HG03103 (cell line): ENCODE results near the gene TMEM190.

Experiments used
- ATAC-seq: cut with Tn5 transposase; IDR thresholded peaks from one replicate; pipeline ENCODE4 v1.9.1; 2021; ENCODE audit warnings: low read depth; ENCODE audit not compliant: unreplicated experiment

Gene TMEM190

DNA sequence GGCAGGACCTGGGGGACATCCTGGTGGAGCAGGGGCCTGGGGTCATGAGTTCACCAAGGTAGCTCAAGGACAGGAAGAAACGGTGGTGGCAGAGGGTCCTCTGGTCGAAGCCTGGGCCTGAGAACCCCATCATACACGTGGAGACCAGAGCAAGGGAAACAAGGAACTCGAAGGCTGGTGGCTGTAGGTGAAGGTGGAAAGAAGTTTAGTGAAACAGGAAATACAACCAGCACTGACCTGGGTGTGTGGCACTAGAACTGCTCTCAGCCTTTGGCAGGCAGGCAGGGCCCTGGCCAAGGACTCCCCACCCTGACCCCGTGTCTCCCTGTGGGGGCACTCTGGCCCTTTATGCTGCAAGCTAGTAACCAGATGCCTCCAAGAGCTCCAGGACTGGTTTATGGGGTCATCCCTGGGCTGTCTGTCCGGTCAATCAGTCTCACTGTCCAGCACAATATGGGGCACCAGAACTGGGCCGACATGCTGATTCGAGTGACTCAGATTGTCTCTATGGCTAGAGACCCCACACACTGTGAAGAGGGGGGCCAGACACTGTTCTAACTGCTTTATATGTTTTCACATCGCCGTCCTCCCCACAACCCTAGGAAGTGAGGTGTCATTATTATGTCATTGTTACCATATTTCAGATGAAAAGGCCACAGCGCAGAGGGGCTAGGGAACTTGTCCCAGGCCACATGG lies 25.9 kb upstream of the TMEM190 start:
- no peak for ATAC-seq

DNA sequence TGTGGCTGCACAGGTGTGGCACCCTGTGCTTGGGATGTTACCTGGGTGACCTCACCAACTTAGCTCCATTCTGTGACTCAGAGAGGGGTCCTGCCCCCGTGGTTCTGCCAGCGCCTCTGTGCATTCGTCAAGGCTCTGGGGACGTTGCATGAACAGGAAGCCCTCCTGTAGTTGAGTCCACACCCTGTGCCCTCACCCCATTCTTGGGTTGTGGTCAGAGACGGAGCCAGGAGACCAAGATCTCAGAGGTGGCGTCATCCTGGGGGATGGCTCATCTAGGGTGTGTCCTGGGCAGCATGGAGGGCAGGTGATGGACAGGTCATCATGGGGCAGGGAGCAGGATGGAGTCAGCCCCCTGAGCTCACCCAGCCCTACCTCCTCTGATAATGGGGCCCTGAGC lies 24.6 kb upstream of the TMEM190 start:
- ATAC-seq: no peak

DNA sequence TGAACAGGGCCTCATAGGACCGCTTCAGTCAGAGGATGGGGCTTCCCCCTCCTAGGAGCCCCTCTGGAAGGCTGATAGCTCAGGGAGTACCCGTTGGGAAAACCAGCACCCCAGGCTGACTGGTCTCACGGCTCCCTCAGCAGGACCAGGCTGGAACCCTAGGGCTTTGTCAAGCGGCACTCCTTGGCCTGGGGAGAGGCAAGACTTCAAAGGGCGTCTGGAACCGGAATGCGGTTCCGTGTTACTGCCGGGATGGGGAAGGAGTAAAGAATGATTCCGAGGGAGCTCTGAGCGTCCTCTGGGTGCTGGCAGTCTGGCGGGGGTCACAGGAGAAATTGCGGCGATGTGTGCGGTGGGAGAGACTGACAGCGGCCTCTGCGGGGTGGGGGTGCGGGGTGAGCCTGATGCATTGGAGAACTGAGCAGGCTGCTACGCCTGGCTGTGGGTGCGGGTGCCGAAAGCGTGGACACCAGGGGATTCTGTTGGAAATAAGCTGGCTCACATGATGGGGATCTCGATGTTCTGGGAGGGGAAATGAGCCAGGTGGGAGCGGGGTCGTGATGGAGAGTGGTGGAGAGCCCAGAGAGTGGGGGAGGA lies 24.0 kb upstream of the TMEM190 start:
- ATAC-seq: no peak

DNA sequence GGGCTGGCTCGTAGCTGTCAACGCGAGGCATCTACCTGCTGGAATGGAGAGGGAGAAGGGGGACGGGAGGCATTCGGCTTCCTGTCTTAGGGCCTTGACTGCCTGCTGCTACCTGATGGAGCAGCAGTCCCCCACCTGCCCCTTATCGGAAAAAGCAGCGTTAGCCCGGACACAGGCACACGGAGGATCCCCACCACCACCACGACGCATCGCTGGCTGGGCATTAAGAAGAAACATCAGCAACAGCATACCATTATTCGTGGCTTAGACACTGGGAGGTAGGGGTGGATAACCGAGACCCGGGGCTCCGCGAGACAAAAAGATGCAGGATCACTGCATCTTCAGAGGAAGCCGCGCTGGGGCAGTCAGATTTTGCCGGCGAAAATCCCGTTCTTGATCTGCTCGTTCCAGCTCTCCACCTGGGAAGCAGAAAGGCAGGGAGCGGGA lies 23.2 kb upstream of the TMEM190 start:
- ATAC-seq: no peak

DNA sequence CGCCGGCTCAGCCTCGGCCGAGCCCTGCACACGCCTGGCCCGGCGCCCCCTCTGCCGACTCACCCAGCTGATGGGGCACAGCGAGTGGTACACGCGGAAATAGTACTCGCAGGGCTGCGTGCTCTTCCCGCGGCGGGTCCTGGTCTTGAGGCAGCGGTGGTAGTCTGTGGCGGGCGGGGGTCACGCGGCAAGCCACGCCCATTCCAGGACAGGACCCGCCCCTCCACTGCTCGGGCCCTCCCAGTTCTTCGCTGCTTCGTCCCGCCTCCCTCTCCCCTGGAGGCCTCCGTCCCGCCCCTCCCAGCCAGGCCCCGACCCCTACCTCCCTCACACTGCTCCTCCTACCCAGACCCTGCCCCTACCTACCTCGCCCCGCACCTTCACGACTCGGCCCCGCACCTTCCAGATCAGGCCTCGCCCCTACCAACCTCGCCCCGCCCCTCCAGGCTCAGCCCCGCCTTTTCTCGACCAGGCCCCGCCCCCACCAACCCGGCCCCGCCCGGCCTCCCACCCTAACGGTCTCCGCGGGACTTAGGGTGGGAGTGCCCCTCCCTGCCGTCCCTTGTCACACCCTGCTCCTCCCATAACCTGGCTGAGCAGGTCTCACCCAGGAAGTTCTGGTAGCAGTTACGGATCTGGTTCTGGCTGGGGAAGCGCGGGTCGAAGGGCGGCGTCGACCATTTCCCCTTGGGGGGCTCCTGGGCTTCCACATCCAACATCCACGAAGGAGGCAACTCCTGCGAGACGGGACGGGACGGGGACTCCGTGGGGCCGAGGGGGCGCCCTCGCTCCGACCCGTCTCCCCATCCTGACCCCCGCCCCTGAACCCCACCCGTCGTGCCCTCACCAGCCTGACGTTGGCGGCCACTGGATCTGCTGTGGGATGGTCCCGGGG lies 22.6 kb upstream of the TMEM190 start:
- no peak for ATAC-seq

DNA sequence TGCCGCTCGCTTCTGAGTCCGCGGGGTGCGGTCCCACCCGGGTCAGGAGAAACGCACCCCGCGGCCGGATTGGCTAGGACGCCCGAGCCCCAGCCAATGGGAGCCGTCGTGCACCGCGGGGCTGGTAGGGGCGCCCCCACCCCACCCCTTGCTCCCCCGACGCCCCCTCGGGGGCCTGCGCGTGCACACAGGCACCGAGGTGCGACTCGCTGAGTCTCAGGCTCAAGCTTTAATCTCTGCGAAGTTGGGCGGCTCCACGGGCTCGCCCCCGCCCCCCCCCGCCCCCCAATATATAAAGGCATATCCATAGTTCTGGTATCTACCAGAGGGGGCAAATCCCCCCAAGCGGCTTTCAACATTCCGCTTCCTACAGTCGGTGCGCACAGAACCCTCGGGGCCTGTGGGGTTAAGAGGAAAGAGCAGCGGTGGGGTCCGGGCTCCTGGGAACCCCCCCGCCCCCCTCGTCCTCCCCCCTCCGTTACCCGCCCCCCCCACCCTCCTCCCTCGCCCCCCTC lies 21.9 kb upstream of the TMEM190 start, which contains the start of gene COX6B2:
Gene COX6B2 (minus strand): TSS at position 22 of the 515 bp plus-strand sequence. CDS start 198 bp downstream, outside the sequence.
- no peak for ATAC-seq

DNA sequence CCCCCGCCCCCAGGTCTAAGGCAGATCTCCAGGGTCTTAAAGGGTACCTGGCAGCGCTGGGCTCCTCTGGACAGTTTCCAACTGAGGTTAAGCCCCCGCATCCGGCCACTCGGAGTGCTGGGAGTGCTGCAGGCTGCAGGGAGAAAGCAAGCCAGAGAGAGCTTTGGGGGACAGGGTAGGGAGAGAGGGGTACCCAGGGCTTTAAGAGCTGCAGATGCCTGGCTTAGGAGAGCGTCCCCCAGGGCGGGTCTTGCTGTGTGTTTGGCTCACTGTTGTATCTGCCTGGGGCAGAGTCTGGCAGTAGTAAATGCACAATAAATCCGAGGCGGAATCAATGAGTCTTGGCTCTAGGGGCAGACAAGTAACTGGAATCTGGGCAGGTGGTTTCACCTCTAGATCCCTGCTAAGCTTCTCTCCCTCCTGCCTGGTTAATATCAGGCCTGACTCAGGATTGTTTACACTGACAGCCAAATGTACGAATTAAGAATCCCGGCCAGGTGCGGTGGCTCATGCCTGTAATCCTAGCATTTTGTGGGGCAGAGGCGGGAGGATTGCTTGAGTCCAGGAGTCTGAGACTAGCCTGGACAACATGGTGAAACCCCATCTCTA lies 21.3 kb upstream of the TMEM190 start:
- no peak for ATAC-seq

DNA sequence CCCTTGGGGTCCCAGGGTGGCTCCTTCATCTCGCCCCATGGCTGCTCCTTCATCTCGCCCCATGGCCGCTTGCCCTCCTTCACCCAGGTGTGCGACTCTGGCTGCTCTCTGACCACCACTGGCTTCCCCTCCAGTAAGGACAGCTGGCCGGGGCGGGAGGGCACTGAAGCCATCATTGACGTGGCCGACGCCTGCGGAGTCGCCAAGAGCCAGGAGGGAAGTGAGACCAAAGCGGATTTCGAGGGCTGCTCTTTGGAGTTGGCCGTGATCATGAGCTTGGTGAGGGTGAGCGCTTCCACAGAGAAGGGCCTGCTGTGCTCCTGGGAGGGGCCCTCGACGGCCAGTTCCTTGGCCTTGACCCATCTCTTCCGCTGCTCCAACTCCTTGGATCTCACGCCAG lies 18.1 kb upstream of the TMEM190 start:
- ATAC-seq: no peak

DNA sequence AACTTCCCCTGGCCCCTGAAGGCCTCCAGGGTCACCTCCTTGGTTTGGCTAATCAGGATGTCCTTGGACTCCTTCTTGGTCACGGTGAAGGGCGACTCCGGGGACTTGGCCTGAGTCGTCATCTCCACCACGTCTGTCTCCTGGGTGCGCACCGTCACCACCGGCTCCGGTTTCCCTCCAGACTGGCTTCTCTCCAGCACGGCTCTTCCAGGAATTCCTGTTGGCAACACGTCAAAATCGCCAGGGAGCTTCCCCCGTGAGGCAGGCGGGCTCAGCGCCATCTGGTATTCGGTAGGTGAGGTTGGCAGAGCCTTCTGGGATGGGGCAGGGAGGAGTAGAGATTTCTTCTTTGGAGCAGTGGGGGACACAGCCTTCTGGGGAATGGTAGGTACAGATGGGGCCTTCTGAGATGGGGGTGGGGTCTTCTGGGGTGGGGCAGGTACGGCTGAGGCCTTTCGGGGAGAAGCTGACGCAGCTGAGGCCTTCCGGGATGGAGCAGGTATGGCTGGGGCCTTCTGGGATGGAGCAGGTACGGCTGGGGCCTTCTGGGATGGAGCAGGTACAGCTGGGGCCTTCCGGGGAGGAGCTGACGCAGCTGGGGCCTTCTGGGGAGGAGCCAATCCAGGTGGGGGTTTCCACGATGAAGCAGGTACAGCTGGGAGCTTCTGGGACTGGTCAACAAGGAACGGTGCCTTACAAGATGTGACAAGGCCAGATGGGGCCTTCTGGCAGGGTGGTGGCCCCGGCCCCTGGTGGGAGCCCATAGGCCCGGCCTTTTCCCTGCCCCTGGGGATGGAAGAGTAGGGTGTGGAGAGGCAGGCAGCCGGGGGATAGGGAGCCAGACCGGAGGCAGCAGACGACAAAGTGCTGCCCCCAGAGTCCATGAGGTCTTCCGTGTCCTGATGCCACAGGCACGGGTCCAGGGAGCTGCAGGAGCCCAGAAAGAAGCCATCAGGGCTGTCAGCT lies 17.4 kb upstream of the TMEM190 start:
- no peak for ATAC-seq

DNA sequence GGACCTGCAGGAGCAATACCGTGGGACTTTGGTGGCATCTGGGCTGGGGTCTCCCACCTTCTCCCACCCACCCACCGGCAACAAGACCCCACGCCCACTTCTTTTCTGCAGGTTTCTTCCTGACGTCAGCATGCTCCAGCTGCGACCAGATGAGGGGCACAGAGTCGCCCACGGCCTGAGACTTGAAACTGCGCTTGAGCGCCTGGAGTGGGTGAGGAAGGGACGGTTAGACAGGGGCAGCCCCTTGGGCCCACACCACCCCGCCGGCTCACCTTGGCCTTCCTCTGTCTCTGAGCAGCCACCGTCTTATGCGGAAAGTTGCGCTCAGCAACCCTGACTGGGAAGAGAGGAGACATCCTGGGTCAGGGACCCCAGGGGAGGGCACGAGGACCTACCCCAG lies 15.7 kb upstream of the TMEM190 start:
- ATAC-seq: no peak

DNA sequence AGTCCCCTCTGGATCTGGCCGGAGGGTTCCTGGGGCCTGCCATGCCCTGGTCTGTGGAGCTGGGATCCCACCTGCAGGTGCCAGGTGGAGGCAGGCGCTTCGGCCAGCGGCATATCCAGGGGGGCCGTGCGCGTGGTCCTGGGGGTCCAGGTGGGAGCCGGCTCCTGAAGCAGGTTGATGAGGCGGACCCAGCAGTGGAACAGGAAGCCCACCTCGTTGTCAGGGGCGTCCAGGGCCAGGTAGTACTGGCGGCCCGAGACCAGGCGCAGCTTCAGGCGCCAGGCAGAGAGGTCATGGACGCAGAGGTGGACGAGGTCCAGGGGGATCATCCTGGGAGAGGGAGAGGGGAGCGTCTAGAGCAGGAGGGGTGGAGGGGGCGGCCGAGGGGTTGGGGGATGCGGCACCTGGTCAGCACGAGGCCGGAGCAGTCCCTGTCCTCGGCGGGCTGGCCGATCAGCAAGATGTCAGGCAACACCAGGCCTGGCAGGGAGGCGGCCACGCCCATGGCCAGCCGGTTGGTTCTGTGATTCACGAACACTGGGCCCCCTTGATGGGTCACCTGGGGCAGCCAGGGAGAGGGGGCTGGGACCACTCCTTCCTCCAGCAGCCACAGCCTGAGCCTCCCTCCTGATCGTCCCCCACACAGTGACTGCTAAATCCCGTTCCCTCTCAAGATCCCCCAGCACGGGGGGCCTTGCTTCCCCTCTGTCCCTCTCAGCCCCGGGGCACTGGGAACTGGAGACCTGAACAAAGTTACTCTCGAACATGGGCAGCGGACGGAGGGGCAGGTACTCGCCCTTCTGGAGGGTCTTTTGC lies 14.2 kb upstream of the TMEM190 start:
- no peak for ATAC-seq

DNA sequence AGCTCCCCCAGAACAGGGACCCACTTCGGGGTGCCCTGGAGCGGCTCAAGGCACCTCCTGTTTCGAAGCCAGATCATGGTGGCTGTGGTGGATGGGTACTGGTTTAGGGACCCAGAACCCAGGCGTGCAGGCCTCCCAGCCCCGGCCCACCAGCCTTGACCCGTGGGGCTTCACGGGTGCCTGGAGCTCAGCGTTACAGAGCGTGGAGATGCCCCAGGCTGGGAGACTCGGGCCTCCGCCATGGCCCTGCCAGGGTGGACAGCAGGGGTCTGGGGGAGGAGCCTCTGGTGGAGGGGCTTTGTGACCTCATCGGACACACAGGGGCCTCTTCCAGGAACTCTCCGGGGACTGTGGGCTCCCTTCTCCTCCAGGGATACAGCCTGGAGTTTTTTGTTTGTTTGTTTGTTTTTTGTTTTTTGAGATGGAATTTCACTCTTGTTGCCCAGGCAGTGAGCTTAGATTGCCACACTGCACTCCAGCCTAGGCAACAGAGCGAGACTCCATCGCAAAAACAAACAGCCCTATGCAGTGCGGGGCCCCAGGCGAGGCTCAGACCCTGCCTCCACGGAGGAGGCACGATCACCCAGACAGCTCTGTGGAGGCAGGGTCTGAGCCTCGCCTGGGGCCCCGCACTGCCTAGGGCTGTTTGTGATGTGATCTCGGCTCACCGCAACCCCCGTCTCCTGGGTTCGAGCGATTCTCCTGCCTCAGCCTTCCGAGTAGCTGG lies 13.5 kb upstream of the TMEM190 start, which contains the start of gene GARIN5B:
Gene GARIN5B (minus strand): TSS at position 271 of the 727 bp plus-strand sequence. CDS start 194 bp downstream, at position 77.
- ATAC-seq: no peak

DNA sequence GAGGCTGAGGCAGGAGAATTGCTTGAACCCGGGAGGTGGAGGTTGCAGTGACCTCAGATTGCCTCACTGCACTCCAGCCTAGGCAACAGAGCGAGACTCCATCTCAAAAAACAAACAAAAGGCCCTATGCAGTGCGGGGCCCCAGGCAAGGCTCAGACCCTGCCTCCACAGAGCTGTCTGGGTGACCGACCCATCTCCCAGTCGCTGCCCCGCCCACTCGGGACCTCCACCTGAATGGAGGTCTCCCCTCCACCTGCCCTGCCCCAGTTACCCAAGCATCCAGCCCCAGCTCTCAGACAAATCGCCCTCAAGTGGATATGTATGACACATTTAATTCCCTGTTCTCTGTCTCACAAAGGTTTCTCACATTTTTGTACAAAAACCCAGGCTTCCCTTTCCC lies 11.4 kb upstream of the TMEM190 start:
- ATAC-seq: no peak

DNA sequence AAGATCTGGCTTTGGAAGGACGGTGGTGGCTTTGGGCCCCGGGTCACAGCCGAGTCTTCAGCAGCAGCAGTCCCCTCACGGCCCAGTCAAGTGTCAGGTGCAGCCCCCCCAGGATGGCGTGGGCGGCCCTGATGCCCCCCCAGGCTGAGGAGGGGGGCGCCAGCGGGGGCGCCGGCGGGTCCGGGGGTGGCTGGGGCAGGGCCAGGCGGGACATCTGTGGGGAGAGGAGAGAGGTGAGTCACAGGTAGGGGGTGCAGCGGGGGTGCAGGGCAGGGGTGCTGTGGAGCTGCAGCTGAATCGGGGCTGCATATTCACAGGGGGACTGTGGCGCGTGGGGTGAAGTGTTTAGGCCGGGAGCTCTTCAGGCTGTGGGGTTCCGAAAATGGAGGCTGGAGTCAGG lies 10.7 kb upstream of the TMEM190 start:
- no peak for ATAC-seq

DNA sequence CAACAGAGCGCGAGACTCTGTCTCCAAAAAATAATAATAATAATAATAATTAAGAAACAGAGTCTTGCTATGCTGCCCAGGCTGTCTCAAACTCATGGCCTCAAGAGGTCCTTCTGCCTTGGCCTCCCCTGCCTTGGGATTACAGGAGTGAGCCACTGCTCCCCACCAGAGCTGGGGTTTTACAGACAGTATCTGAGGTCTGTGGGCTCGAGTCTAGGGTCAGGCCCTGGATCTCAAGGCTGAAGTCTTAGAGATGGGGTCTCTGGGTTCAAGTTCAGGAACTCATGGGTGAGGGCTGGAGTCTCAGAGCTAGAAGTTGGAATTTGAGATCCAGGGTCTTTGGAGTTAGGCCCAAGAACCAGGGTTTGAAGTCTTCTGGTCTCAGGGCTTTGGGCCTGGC lies 9.8 kb upstream of the TMEM190 start:
- no peak for ATAC-seq

DNA sequence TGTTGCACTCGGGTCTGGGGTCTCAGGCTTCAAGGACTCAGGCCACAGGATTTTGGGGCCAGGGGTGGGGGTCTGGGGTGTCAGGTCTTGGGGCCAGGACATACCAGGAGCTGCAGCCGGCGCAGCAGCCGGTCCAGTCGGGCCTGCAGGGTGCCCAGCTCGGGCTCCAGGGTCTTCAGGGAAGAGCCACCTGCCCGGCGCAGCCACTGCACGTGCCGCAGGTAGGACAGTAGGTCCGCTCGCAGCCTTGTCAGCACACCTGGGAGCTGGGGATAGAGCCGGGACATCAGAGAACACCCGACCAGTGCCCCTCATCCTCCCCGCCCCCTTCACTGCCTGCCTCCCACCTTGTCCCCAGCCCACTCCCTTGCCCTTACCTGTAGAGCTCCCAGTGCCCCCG lies 8.5 kb upstream of the TMEM190 start:
- no peak for ATAC-seq

DNA sequence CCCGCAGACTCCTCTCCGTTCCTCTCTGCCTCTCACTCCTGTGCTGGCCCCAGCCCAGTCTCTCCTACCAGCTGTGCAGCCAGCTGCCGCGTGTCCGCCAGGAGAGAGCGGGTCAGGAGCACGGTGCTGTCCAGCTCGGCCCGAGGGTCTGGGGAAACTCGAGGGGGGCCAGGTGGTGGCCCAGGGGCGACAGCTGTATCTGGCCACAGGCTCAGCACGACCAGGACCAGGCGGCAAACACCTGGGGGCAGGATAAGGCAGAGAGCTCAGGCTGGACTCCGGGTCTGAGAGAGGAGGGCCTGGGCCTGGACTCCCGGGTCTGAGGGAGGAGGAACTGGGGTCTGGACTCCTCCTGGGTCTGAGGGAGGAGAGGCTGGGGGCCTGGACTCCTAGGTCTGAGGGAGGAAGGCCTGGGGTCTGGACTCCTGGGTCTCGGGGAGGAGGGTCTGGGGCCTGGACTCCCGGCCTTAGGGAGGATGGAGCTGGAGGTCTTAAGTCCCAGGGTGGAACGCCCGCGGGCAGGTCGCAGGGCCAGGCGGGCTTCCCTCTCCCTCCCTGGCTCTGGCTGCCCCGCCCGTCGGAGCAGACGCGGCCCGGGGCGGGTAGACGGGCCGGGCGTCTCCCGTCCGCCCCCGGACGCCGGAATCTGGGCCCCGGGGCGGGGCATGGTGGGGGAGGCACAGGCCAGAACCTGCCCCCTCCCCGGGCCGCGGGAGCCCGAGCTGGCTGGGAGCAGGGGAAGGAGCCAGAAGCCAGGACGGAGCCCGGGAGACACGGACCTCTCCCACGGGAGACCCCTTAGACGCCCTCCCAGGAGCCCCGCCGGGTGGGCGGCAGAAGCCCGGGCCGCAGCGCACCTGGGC lies 7.7 kb upstream of the TMEM190 start:
- ATAC-seq: no peak
